GM18499 (cell line): ENCODE measurements around the gene FOXO3.

Source experiments
- ATAC-seq: cut with Tn5 transposase; IDR thresholded peaks from one replicate; pipeline ENCODE4 v1.9.1; 2021; ENCODE audit warnings: moderate number of reproducible peaks; ENCODE audit not compliant: insufficient read depth, unreplicated experiment

Gene FOXO3

DNA sequence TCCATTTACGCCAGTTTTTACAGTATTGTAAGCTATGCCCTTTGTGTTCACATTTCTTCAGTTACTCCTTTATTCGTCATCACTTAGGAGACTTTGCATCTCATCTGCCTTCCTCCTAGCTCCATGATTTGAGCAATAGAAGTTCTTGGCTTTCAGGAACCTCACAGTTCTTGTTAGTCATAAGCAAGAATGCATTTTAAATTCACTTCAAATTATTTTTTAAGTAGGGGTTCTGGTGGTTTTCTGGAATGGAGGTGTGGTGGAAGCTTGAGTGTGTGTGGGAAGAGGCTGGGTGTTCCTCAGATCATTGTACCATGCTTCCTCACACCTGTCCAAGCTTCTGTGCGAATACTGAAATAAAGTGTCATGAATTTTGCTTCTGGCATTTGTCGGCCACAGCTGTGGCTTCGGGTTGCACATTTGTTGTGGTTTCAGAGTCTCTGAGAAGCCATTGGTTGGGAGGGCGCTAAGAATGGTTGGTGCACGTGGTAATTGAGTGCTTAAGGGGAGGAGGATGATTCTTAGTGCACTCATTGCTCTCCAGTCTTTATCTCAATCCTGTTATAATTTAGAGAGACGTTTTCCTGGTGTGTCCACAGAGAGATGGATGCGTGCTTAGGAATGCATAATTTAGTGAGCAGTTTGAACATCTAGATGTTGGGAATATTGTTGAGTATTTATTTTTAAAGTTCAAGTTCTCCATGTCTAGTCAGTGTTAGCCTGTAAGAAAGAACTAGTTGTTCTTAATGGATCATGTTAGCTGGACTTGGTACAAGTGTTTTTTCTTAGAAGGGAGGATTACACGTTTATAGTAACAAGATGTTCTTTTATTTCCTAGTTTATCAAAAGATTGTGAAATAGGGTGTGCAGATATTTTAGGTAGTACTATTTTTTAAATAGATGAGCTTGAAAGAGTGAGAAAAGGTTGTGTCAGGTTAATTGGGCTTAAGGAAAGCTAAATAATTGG, 31.9 kb downstream of the FOXO3 start:
- ATAC-seq, result peak; percentile 90

DNA sequence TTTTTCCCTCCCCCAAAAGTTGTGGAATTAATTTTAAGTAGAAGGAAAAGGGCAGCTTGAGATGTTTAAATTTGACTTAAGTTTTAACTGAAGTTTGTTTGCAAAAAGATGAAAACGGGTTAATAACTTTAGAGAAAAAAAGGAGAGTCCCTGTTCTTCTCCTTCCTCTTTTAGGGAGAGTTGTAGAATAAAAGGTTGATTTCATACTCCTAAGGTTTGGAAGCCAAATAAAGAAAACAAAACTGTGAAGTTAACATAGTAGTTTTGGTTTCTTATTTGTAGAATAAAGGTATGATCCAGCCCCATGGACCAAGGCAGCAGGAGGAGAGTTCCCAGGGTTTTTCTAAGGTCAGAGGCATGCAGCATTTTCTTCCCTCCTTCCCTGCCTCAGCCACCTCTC, 33.4 kb downstream of the FOXO3 start:
- ATAC-seq, result no peak

DNA sequence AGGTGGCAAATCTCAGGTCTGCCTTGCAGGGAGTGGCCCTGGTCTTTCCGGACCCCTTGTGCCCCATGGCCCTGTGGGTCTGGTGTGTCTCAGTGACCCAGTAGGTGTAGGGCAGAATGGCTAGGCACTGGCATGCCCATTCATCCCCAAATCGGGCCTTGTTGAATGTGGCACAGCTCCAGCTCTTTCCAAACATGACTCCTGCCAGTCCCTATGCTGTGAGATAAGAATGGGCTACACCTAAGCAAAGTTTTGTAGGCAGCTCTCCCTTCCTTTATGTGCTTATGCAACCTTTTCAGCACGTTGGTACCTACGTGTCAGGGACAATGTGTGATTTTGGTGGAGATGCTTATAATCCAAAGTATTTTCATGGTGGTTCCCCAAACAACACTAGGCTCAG, 33.9 kb downstream of the FOXO3 start:
- ATAC-seq, result no peak

DNA sequence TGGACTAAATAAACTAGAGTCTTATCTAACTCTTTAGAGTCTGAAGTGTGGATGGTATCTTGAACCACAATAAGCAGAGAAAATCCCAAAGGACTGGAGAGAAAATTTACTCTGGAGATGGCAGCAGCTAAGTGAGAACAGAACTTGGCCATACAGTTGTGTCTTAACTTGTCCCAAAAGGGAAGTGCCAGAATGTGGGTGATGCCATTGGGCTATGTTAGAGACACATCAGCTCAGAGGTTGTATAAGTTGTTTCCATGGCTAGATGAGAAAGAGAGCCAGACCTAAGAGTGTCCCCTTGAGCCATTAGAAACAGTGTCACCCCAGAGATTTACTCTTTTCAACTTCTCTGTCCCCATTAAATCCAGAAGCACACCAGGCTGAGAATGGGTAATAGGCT, 36.2 kb downstream of the FOXO3 start:
- ATAC-seq, result no peak

DNA sequence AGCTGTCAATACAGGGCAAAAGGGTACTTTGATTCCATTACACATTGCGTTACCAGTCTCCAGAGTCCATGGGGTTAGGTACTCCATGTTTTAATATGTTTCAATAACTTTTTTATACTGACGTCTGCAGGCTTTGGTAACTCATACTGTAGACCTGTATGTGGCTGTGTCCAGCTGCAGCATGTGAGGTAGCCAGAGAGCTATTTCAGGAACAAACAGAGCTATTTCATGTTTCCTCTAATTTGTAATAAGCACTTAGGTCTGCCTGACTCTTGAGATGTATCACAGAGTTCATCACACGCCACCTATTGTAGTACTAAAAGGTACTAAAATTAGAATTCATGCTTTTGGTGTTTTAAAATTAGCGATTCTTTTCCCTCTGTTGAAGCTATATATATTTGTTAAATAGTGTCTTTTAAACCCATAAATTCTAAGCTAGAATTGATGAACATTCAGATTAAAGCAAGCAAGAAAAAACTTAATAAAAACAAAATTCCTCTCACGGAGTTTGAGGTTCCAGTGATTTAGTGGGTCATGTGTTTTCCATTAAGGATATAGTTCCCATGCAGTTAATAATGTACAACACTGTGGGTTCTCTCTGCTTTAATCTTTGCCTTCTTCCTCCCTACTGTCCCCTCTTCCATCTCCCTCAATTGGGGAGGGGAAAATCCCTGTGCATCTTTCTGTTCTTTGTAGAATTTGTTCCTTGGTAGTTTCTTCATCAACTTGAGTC, 37.0 kb downstream of the FOXO3 start:
- ATAC-seq, result no peak

DNA sequence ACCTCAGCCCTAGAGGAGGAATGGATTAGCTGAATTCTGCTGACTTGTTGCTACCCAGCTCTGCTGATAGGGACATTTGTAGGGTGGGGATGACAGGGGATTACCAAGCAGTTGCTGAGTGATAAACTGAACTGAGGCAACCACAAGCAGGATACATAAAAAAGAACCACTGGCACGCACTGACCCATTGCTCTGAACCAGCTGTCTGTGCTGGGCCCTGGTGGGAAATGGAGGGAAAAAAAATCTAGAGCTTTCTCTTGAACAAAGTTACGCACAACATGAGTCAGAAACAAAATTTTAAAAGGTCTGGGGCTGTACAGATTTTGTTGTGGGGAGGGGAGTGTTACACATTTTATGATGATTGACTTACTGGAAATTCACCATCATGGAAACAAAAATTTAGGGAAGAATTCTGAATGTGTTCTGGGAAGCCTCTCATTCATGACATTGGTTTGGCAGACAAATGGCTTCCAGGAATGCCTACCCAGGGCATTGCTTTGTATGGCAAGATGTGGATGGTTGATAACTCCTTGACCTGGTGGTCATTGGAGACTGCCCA, 37.7 kb downstream of the FOXO3 start:
- peak; percentile 68 for ATAC-seq

DNA sequence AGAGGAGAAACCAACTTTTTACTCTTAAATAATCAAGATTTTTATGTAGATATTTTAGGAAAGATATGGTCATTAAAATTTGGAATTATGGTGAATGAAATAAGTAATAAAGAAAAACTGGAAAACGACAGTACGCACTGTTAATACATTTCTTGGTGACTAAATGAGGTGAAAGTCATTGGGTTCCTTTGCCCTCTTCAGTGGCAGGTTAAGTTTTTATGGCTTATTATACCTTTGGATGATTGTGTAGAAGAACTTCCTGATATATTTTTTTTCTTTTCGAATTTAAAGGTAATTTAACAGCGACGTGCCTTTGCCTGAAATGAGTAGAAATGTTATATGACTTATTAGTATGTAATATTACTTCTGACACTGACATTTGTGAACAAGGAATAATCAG, 43.4 kb downstream of the FOXO3 start:
- no peak for ATAC-seq

DNA sequence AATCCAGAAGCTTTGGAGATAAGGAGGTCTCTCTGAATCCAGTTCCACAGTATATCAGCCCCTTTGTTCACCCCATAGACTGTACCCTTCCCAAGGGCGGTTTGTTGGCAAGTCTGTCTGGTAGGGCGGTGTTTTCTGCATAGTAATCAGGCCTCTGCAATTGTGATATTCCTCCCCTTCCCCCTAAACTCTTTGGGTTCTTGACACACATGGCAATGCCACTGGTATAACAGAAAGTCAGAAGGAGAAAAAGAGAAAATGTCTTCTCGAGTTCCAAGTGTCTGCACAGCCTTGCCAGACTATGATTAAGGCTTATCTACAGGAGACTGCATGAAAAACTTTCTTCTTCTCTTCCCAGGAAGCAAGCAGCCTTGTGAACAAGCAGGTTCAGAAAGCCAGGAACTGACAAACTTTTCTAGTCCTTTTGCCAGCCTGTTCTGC, 45.6 kb downstream of the FOXO3 start:
- ATAC-seq, result no peak

DNA sequence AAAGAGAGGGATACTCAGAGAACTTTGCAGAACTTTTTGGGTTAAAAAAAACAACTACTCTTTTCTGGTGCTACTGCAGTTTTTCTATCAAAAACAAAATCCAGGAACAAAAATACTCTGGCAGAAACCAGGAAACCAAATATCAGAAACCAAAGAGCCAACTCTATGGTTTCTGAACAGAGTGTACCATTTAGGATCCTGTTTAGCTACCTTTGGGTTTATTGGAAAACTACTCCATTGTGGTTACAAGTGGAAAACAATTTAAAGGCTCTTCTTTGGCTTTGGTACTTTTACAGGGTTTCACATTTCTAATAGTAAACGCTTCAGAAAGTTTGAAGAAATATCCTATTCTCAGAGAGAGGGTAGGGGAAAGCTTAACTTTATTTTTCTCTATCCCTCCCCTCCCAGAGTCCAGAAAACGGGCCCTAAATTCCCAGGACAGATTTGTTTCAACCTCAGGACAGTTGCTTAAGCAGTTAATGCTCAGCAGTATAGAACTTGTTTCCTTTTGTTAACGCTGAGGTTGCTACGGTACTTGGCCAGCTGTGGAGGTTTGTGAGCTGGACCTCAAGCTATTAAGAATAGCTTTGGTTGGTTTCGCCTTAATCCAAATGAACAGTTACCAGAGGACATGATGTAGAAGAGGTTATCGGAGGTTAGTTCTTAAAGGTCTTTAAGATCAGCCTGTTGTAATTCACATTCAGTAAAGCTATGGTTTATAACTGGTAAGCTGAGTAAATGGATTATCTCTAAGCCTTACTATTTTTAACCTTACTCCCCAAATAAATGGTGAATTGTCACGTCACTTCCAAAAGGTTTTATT, 47.9 kb downstream of the FOXO3 start:
- no peak for ATAC-seq

DNA sequence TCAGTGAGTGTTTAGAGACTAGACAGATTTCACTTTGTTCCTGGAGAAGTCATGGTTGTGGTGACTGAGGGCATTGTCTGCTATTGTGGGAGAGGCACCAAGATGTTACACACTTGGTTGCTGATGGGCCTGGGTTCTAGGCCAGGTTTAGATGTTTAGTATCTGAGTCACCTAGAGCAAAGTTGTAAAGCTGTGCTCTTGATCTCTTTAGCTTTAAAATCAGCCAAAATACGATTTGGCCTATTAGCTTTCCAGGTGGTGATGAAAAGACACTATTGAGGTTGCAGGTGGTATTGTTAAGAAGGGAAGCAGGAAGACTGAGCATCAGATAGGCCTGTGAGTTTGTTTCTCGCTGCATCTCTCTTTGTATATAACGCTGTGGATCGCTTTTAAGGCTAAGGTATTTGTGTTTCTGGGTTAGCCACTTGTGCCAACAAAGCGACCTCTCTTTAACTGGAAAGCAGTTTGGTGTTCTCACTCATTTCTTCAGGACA, 48.6 kb downstream of the FOXO3 start:
- ATAC-seq, result no peak

DNA sequence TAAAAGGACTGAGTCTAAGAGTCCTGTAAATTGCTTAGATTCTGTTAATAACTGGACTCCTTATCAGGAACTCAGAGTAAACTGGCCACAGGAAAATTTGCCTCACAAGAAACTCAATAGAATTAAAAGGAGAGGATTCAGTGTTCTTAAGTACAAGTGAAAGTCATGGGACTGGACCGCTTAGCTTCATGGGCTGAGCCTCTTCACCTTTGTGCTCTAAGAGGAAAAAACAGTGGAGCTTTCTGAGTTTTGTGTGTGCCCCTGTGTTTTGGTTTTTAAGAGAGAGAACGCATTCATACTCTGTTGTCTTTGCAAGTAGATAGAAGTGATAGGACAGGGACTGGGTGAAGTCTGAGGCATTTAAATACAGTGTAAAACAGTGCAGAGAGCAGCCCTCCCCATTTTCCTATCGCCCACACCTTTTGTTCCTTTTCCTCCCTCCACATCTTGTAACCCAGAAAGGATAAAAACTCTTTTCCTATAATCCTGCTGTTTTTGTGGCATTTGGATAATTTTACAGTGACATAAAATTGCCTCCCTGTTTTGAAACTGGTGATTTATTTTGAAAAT, 49.6 kb downstream of the FOXO3 start:
- ATAC-seq, result no peak

DNA sequence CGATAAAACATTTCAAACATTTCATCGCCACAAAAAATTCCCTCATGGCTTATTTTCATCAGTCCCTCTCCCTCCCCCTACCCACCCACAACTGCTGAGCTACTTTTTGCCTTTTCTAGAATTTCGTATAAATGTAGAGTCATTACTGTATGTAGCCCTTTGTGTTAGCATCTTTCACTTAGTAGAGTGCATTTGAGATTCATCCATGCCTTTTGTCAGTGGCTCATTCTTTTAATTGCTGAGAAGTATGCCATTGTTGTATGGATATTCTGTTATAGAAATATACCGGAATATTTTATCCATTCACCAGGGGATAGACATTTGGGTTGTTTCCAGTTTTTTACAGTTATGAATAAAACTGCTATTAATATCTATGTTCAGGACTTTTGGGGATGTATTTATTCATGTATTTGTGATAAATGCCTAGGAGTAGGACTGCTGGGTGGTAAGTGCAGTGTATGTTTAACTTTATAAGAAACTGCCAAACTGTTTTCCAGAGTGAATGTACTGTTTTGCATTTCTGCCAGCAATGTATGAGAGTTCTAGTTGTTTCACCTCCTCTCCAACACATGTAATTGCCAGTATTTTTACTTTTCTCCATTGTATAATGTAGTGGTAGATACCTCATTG, 50.4 kb downstream of the FOXO3 start:
- no peak for ATAC-seq

DNA sequence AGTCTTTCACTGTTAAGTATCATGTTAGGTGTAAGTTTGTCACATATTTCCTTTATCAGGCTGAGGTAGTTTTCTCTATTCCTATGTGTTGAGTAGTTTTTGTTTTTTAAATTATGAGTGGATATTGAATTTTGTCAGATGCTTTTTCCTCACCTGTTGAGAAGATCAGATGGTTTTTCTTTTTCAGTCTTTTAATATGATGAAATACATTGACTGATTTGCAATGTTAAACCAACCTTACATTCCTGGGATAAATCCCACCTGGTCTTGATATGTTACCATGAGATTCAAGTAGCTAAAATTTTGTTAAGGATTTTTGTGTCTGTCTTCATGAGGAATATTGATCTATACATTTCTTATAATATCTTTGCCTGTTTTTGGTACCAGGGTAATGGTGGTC, 52.1 kb downstream of the FOXO3 start:
- ATAC-seq, result no peak

DNA sequence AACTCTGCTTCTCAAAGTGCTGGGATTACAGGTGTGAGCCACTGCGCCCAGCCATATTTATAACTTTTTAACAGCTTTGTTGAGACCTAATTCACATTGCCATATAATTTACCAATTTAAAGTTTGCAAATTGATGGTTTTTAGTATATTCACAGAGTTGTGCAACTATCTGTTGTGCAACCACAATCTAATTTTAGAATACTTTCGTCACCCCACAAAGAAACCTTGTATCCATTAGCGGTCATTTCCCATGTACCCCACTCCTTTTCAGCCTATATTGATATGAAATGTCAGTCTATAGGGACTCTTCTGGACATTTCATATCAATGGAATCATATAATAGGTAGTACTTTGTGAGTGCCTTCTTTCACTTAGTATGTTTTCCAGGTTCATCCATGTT, 55.8 kb downstream of the FOXO3 start:
- ATAC-seq, result no peak

DNA sequence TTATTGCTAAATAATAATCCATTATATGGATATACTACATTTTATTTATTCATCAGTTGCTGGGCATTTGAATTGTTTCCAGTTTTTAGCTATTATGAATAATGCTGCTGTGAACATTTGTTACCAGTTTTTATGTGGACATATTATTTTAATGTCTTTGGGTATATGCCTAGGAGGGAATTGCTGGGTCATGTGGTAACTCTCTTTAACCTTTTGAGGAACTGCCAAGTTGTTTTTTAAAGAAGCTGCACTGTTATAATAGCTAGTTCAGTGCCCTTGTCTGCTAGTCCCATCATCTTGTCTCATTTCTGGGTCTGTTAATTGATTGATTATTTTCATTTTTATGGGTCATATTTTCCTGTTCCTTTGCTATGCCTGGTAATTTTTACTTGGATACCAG, 56.3 kb downstream of the FOXO3 start:
- ATAC-seq, result no peak

DNA sequence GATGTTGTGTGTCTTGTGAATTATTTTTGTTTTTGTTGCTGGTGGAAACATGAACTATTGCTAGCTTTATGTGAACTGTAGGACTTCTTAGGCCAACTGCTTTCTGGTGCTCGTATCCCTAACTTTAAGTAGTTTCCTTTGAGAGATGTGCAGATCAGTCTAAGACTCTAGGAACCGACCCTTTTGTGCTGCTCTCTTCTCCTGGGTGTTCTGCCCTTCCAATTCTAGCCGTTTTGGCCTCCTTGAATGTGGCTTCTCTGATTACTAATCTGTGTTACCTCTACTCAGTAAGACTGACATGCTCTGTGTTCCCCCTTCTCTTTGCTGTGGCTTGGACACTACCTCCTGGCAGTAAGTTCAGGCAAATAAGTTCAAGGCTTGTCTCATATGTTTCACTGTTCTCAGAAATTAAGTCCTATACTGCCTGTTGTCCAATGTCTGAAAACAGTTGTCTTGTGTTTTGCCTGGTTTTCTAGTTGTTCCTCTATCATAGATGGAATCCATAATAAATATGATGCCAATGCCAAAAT, 58.0 kb downstream of the FOXO3 start:
- no peak for ATAC-seq

DNA sequence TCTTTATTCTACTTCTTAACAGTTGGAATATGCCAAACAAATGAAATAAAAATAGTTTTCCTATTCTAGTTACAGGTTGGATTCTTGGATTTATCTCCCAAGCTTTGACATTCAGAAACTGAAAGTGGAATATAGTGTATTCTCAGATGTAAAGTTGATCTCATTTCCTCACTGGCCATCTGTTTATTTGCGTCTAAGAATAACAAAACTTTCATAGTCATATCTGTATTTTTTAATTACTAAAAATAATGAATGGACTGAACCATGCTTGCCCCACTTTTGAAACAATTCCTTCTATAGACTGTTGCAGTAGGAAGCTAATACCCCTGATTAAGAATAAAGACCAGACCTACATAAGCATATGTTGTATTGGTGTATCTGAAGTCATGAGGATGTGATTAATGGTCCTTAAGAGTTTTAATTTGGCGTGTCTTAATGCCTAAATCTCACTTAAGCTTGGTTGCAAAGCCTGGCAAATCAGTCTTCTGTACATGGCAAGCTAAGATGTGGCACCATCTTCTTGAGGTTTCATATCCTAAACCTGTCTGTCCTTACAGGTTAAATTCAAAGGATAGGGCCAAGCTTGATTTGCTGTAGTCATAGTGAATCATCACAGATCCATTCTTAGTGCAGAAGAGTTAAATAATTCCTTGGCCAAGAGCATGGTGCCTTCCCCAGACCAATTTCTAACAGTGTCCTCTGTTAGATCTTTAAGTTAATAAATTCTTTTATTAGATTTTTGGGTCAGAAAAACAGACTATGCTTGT, 58.9 kb downstream of the FOXO3 start:
- ATAC-seq, result no peak

DNA sequence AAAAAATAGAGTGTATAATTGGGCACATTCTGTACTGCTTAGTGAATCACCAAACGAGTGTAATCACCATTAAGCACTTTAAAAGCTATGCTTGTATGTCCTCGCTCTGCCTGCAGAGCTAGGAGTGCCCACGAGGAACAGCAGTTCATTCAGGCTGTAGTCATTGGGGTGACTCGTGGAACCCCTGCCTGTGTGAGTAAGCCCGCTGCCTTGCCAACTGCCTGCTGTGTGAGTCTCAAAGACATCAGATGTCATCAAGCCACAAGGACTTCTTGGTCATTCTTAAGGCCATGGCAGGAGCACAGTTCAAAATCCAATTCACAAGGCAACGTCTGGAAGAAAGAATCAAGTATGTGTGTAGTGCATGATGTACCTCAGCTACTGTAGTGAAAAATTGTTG, 60.4 kb downstream of the FOXO3 start:
- ATAC-seq, result no peak
